Motor neuron (in vitro differentiated cells): ENCODE results near the gene PTPN14. TPM values are rescaled to one million over a fixed set of nuclear protein-coding genes. Genes with fewer than 3 reads are reported as not detected.

ENCODE experiments used
- ATAC-seq, 8 experiments: fragments of 200-7000 bp; cut with Tn5 transposase; replicated peaks in 6 of 8; 2 replicates each; pipeline ENCODE4 v1.8.0; 2021; ENCODE audit warnings: mild to moderate bottlenecking in 8 of 8, moderate library complexity in 8 of 8
- H3K27ac ChIP-seq, 2 donors: fragments of 250-450 bp; sonication (Bioruptor Pico); 2 replicates each; pipeline ENCODE4 v1.9.0; 2021; ENCODE audit warnings: antibody characterized with exemption in 2 of 2, mild to moderate bottlenecking in 2 of 2, moderate library complexity in 1 of 2
- H3K4me1 ChIP-seq, 2 donors: fragments of 250-450 bp; sonication (Bioruptor Pico); replicated peaks in 1 of 2; 2 replicates each; pipeline ENCODE4 v1.6.1; 2021; ENCODE audit warnings: antibody characterized with exemption in 2 of 2, mild to moderate bottlenecking in 2 of 2, moderate library complexity in 1 of 2
- H3K4me3 ChIP-seq, 5 donors: fragments of 250-450 bp; sonication (Bioruptor Pico); 2 replicates each; pipeline ENCODE4 v1.9.0; 2021; ENCODE audit warnings: antibody characterized with exemption in 5 of 5, mild to moderate bottlenecking in 5 of 5, moderate library complexity in 4 of 5
- WGBS, 10 experiments: fragments of 450-650 bp; shearing (Covaris generic); methylation state at CpG; one replicate each; pipeline ENCODE4 v1.0.0; 2022; 5-methylcytosine and 5-hydroxymethylcytosine counted together
- in situ Hi-C, 9 experiments: fragments of 400-800 bp; cut with MboI; loops; one replicate each; pipeline ENCODE4 v1.15.0; 2021; ENCODE audit warnings: low sequenced_read_pairs in 9 of 9, low pct_unique_long_range_greater_than_20kb in 2 of 9; ENCODE audit not compliant: unreplicated experiment in 9 of 9
- total RNA-seq, 8 experiments: library from RNA; unstranded; fragments of 300-600 nt; gene quantifications; 2 replicates each; pipeline versions ENCODE4 v1.2.3 to v1.2.4, GENCODE V29; 2022

Gene PTPN14
- total RNA-seq, 8 experiments from 2014 or later: 1.4 to 43.4 (median 5.5) TPM

GRCh38 chr1:214389734-214390133 lies 161.7 kb downstream of the PTPN14 start:
- in situ Hi-C loops: no loop called here
- 37 to 100% (median 81%) methylated on average over 1 to 4 of the region's 4 CpGs for WGBS, 10 experiments
- no peak overlapping the region for H3K27ac ChIP-seq
- H3K4me3 ChIP-seq: no peak overlapping the region
- no peak for ATAC-seq
- H3K4me1 ChIP-seq: peaks cover 0 to 17% of the 10 kb centered on the region in 2 donors

- no peak overlapping the region for H3K27ac ChIP-seq
- 58 to 94% (median 92%) methylated on average over 7 to 14 of the region's 14 CpGs; no CpG with 5 or more reads in 5 of the 10 experiments for WGBS, 10 experiments
- ATAC-seq: peak in 2 of 8 experiments; percentile 91 to 98
- H3K4me3 ChIP-seq: no peak overlapping the region
- in situ Hi-C loops: no loop called here
- H3K4me1 ChIP-seq: peaks cover 0 to 7% of the 10 kb centered on the region in 2 donors
Observed at GRCh38 chr1:214386747-214387146, 164.7 kb downstream of the PTPN14 start.

DNA sequence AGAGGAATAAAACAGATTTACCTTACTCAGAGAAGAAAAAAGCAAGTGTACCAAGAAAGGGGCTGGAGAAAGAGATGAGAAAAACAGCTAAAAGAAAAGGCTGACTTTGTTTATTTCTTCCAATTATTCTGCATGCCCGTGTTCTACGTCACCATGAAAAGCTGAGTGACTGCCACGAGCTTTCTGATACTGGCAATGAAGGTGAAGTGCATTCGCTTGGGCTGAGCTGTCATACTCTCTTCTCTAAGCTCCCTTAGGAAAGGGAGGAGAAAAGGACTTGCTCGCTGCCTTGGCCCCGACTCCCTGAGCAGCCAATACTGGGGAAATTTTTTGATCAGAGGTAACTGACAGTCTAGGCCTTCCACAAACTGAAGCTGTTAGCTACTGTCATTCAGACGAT lies 165.1 kb downstream of the PTPN14 start:
- 33 to 100% (median 85%) methylated on average over 2 to 7 of the region's 7 CpGs for WGBS, 10 experiments
- in situ Hi-C loops: no loop called here
- peaks cover 0 to 2% of the 10 kb centered on the region in 2 donors for H3K4me1 ChIP-seq

DNA sequence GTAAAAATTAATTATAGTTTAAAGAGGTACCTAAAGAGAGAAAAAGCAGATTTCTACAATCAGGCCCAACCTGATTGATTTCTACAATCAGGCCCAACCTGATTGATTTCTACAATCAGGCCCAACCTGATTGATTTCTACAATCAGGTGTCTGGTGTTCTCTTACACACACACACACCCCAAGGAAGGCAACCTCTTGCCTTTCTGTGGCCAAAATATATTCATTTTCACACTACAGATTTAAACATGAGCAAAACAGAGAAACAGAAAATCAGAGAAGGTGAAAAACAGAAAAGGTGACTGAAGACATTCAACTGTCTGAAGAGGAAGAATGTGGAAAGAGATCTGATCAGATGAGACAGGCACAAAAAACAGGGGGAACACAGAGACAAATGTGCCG lies 166.0 kb downstream of the PTPN14 start:
- in situ Hi-C loops: no loop called here
- H3K4me1 ChIP-seq: peaks cover 0 to 2% of the 10 kb centered on the region in 2 donors
- 80 to 100% (median 100%) methylated on average over 1 of the region's 1 CpG; no CpG with 5 or more reads in 3 of the 10 experiments for WGBS, 10 experiments
- no peak for ATAC-seq
- no peak overlapping the region for H3K4me3 ChIP-seq
- H3K27ac ChIP-seq: no peak overlapping the region

More for the DNA sequence above, 165.1 kb downstream of the PTPN14 start:
- Histone ChIP-seq H3K4me3 (no peak overlapping the region), H3K27ac (no peak overlapping the region)
- ATAC-seq: peak in 1 of 8 experiments; percentile 26

GRCh38 chr1:214384373-214385079 lies 166.9 kb downstream of the PTPN14 start:
- ATAC-seq: no peak
- in situ Hi-C loops: no loop called here
- Histone ChIP-seq H3K4me1 (peaks cover 0 to 2% of the 10 kb centered on the region in 2 donors), H3K27ac (no peak overlapping the region), H3K4me3 (no peak overlapping the region)
- 92 to 100% (median 97%) methylated on average over 2 to 16 of the region's 18 CpGs; no CpG with 5 or more reads in 1 of the 10 experiments for WGBS, 10 experiments

DNA sequence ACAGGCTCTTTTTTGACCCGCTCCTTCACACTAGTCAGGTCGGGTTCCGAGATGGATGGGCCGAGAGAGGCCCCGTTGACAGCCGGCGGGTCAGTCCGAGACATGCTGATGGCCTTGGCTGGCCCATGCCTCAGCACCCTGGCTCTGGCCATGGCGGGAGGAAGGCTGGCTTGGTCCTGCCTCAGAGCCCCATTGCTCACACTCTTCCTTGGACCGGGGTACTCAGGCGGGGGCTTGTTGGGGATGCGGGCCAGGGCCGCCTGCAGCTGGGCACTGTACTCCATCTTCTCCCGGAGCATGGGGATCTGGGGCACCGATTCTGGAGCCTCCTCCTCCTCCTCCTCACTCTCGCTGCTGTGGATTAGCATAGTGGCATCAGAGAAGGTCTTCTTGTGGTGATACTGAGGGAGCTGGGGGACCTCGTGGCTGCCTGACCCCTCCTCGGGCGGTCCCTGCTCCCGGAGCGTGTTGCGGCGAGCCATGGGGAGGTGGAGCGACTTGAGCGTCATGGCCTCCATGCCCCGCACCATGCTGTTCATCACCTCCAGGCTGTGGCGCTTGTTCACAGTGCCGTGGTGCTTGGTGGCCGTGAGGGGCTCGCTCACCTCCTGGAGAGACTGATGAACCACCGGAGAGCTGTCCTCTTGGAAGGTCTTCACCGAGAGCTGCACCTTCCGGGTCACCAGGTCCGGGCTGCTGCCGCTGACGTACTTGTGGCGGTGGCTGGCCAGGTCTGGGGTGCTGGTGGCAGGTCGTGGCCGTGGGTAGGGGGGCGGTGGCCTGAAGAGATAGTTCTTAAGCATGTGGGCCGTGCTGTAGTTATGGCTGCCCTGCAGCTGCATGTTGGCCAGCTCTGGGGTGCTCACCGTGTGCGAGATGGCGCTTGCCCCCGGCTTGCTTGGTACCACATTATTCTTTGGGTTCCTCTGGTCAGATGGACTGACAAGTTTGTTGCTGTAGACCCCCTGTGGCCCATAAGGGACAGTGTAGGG lies 167.7 kb downstream of the PTPN14 start:
- Histone ChIP-seq H3K27ac (no peak overlapping the region), H3K4me1 (peaks cover 0 to 2% of the 10 kb centered on the region in 2 donors), H3K4me3 (no peak overlapping the region)
- 91 to 100% (median 97%) methylated on average over 1 to 30 of the region's 45 CpGs; no CpG with 5 or more reads in 2 of the 10 experiments for WGBS, 10 experiments
- in situ Hi-C loops: no loop called here
- ATAC-seq: no peak

DNA sequence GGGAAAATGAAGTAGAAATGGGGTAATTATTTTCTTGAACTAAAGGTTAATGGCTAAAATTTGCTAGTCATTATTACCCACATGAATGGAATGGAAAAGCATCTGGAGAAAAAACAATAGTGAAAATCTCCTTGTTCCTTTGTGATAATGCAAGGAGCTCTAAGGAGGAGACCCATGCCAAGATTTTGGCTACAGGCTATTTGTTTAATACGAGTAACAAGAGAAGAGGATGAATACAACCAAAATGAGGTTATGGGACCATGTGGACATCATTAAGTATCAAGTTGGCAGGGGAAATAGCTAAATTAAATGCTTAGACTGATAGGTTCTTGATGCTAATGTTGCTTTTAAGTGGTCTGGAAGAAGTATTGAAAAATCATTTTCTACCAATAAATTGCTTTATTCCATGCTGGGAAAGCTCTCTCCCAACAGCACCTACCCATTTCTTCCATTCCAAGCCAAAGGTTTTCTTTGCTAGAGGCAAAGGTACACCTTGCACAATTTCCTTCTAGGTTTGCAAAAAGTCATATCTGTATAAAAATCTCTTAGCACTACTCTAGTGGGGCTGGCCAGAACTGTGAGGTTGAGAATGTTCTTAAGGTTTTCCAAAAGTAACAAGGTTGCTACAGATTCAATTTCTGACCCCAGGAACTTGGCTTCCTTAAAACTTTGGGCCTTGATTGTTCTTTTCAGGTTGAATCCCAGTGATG lies 170.3 kb downstream of the PTPN14 start:
- Histone ChIP-seq H3K4me3 (no peak overlapping the region), H3K27ac (no peak overlapping the region), H3K4me1 (peaks cover 0 to 5% of the 10 kb centered on the region in 2 donors)
- 0 to 100% (median 50%) methylated on average over 1 of the region's 1 CpG; no CpG with 5 or more reads in 1 of the 10 experiments for WGBS, 10 experiments
- ATAC-seq: no peak
- in situ Hi-C loops: no loop called here

GRCh38 chr1:214380396-214380795 lies 171.0 kb downstream of the PTPN14 start:
- in situ Hi-C loops: no loop called here
- 60 to 100% (median 73%) methylated on average over 1 to 3 of the region's 3 CpGs; no CpG with 5 or more reads in 4 of the 10 experiments for WGBS, 10 experiments
- no peak overlapping the region for H3K27ac ChIP-seq
- ATAC-seq: peak in 1 of 8 experiments; percentile 41
- peaks cover 0 to 4% of the 10 kb centered on the region in 2 donors for H3K4me1 ChIP-seq
- no peak overlapping the region for H3K4me3 ChIP-seq

GRCh38 chr1:214379236-214379970 lies 172.0 kb downstream of the PTPN14 start:
- in situ Hi-C loops: no loop called here
- no peak overlapping the region for H3K4me3 ChIP-seq
- ATAC-seq: peak in 1 of 8 experiments; percentile 62
- WGBS, 10 experiments: 58 to 100% (median 86%) methylated on average over 2 to 6 of the region's 6 CpGs; no CpG with 5 or more reads in 2 of the 10 experiments
- no peak overlapping the region for H3K27ac ChIP-seq
- H3K4me1 ChIP-seq: peaks cover 0 to 3% of the 10 kb centered on the region in 2 donors

GRCh38 chr1:214378492-214378891 lies 172.9 kb downstream of the PTPN14 start:
- in situ Hi-C loops: no loop called here
- ATAC-seq: no peak
- H3K4me3 ChIP-seq: no peak overlapping the region
- WGBS, 10 experiments: 80 to 100% (median 98%) methylated on average over 1 to 7 of the region's 8 CpGs; no CpG with 5 or more reads in 1 of the 10 experiments
- no peak overlapping the region for H3K27ac ChIP-seq
- H3K4me1 ChIP-seq: peaks cover 0 to 3% of the 10 kb centered on the region in 2 donors

- in situ Hi-C loops: no loop called here
- 18 to 99% (median 96%) methylated on average over 1 to 9 of the region's 9 CpGs; no CpG with 5 or more reads in 3 of the 10 experiments for WGBS, 10 experiments
- peak in 1 of 8 experiments; percentile 68 for ATAC-seq
- H3K4me1 ChIP-seq: peaks cover 0 to 3% of the 10 kb centered on the region in 2 donors
- H3K4me3 ChIP-seq: no peak overlapping the region
- no peak overlapping the region for H3K27ac ChIP-seq
Observed at GRCh38 chr1:214377886-214378285, 173.5 kb downstream of the PTPN14 start.

DNA sequence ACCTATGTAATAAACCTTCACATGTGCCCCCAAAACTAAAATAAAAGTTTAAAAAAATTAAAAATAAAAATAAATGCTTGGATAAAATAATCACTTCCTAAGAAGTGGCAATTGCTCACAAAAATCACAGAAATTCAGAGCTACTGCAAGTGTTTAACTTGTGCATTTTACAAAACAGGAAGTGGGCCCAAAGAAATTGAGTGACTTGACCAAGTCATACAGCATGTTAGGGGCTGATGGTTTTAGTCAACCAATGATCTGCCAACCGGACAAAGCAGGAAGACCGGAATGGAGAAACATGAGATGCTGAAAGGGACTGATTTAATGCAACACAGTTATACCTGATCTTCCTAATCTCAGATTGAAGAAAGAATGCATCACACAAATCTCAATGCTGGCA lies 173.9 kb downstream of the PTPN14 start:
- H3K4me3 ChIP-seq: no peak overlapping the region
- WGBS, 10 experiments: 83 to 100% (median 96%) methylated on average over 2 of the region's 2 CpGs; no CpG with 5 or more reads in 2 of the 10 experiments
- in situ Hi-C loops: no loop called here
- no peak for ATAC-seq
- H3K27ac ChIP-seq: no peak overlapping the region
- peaks cover 0 to 3% of the 10 kb centered on the region in 2 donors for H3K4me1 ChIP-seq
